Cardiac muscle cell (in vitro differentiated cells and primary cell): ENCODE measurements around the gene CRTC1. TPM values are rescaled to one million over a fixed set of nuclear protein-coding genes. Genes with fewer than 3 reads are reported as not detected.

ENCODE experiments used
- DNase-seq, 2 donors: peaks; one replicate each; pipeline versions ENCODE4 v3.0.0 to v3.0.0-alpha.2; 2010 to 2017; ENCODE audit warnings: low read depth in 1 of 2, low spot score in 1 of 2
- H3K27ac ChIP-seq: fragments of 200-600 bp; sonication (generic); 2 replicates; pipeline ENCODE4 v1.5.1; 2016
- H3K27me3 ChIP-seq: fragments of 200-600 bp; sonication (generic); 2 replicates; pipeline ENCODE4 v1.6.0; 2016; ENCODE audit warnings: control low read depth
- H3K36me3 ChIP-seq: fragments of 200-600 bp; sonication (generic); 2 replicates; pipeline ENCODE4 v1.5.1; 2016; ENCODE audit warnings: control low read depth
- H3K4me1 ChIP-seq: fragments of 200-600 bp; sonication (generic); 2 replicates; pipeline ENCODE4 v1.8.1; 2017; ENCODE audit warnings: low read depth, mild to moderate bottlenecking, mixed run types
- H3K4me3 ChIP-seq: fragments of 200-600 bp; sonication (generic); 2 replicates; pipeline ENCODE4 v1.5.1; 2016; ENCODE audit warnings: mild to moderate bottlenecking
- H3K9me3 ChIP-seq: fragments of 200-600 bp; sonication (generic); 2 replicates; pipeline ENCODE4 v1.5.1; 2017; ENCODE audit warnings: low read depth, mild to moderate bottlenecking, control low read depth
- polyA plus RNA-seq: library from polyadenylated mRNA; unstranded; fragments of >200 nt; fragmentation: Nextera tagmentation; extraction: Ambion mirVana; gene quantifications from 2 replicates; pipeline ENCODE4 v1.2.1, GENCODE V29; 2016
- total RNA-seq: library from RNA; depleted of rRNA; stranded (reverse); fragments of >200 nt; gene quantifications from 2 replicates; pipeline ENCODE4 v1.2.3, GENCODE V29; 2016
- TF ChIP-seq, protein P1 (sequence below): IDR thresholded peaks from 2 replicates; pipeline ENCODE4 v1.5.1; 2012; ENCODE audit warnings: low read depth, mild to moderate bottlenecking, low read length

CRTC1 gene
- total and polyA plus RNA-seq, 2 experiments from 2014 or later: 4.0 to 13.8 TPM

DNA sequence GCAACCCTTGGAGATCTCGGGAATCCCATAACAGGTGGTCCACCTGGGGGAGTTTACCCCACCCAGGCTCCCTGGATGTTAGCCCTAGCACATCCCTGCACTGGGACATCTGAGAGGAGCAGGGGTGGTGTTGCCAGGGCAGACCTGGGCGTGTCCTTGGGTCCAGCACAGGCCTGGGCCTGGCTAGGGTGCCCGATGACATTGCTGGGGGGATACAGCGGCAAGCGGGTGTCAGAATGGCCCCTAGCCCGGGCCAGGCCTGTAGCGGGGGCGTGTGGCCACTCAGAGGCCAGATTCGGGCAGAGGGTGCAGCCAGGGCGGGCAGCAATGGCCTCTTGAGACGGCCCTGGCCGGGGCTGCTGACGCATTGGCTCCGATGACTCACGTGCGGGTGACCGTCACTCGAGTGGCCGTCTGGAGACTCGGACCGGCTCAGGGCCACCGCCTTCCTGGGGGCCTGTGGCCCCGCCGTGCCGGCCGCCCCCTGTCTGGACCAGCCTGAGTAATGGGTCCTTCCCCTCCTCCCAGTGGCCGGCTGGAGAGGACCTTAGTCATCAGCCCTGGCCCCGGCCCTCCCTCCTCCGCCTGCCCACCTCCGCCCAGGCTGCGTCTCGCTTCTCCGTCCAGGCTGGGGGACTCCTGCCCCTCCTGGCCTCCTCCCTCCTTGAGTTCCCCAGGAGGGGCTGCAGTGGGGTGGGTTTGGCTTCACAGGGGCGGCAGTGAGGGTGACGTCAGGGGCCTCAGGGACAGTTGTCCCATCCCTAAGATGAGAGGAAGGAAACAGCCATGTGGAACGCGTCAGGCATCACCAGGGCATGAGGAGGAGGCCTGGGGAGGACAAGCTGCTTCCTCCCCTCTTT lies 23.2 kb upstream of the CRTC1 start:
- no peaks in the 10 kb centered on the region for H3K4me1 ChIP-seq

GRCh38 chr19:18660939-18661670 lies 22.4 kb upstream of the CRTC1 start:
- Histone ChIP-seq H3K27me3 (no peaks in the 10 kb centered on the region), H3K27ac (no peak overlapping the region), H3K4me3 (no peak overlapping the region), H3K9me3 (no peaks in the 10 kb centered on the region), H3K4me1 (no peaks in the 10 kb centered on the region), H3K36me3 (no peaks in the 10 kb centered on the region)
- DNase-seq: no peak
- TF ChIP-seq, protein P1, sequence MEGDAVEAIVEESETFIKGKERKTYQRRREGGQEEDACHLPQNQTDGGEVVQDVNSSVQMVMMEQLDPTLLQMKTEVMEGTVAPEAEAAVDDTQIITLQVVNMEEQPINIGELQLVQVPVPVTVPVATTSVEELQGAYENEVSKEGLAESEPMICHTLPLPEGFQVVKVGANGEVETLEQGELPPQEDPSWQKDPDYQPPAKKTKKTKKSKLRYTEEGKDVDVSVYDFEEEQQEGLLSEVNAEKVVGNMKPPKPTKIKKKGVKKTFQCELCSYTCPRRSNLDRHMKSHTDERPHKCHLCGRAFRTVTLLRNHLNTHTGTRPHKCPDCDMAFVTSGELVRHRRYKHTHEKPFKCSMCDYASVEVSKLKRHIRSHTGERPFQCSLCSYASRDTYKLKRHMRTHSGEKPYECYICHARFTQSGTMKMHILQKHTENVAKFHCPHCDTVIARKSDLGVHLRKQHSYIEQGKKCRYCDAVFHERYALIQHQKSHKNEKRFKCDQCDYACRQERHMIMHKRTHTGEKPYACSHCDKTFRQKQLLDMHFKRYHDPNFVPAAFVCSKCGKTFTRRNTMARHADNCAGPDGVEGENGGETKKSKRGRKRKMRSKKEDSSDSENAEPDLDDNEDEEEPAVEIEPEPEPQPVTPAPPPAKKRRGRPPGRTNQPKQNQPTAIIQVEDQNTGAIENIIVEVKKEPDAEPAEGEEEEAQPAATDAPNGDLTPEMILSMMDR: no peak

More for the DNA sequence above, 23.2 kb upstream of the CRTC1 start:
- Histone ChIP-seq H3K4me3 (no peak overlapping the region), H3K27ac (no peak overlapping the region), H3K9me3 (no peaks in the 10 kb centered on the region), H3K36me3 (no peaks in the 10 kb centered on the region), H3K27me3 (no peaks in the 10 kb centered on the region)
- TF ChIP-seq, protein P1: no peak
- DNase-seq: peak in 1 of 2 donors; percentile 44

GRCh38 chr19:18662972-18663732 lies 20.3 kb upstream of the CRTC1 start:
- Histone ChIP-seq H3K4me1 (no peaks in the 10 kb centered on the region), H3K27ac (no peak overlapping the region), H3K9me3 (no peaks in the 10 kb centered on the region), H3K4me3 (no peak overlapping the region), H3K36me3 (no peaks in the 10 kb centered on the region), H3K27me3 (no peaks in the 10 kb centered on the region)
- no peak for DNase-seq
- TF ChIP-seq, protein P1: no peak

DNA sequence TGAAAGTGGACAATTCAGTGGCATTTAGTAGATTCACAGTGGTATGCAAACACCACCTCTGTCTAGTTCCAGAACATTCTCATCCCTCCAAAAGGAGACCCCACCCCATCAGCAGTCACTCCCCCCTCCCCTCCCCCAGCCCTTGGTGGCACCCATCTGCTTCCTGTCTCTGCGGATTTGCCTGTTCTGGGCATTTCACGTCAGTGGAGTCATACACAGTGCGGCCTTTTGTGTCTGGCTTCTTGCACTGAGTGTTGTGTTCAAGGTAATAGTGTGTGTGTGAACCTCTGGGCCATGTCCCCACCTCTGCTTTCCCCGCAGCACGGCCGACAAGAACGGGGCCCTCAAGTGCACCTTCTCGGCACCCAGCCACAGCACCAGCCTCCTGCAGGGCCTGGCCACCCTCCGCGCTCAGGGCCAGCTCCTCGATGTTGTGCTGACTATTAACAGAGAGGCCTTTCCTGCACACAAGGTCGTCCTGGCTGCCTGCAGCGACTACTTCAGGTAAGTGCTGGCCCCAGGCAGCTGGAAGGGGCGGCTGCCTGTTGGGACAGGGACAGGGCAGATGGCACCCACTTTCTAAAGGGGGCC lies 19.4 kb upstream of the CRTC1 start:
- Histone ChIP-seq H3K4me3 (no peak overlapping the region), H3K4me1 (no peaks in the 10 kb centered on the region), H3K9me3 (no peaks in the 10 kb centered on the region), H3K36me3 (peaks cover 3% of the 10 kb centered on the region), H3K27me3 (no peaks in the 10 kb centered on the region), H3K27ac (no peak overlapping the region)
- DNase-seq: no peak
- TF ChIP-seq, protein P1: no peak

DNA sequence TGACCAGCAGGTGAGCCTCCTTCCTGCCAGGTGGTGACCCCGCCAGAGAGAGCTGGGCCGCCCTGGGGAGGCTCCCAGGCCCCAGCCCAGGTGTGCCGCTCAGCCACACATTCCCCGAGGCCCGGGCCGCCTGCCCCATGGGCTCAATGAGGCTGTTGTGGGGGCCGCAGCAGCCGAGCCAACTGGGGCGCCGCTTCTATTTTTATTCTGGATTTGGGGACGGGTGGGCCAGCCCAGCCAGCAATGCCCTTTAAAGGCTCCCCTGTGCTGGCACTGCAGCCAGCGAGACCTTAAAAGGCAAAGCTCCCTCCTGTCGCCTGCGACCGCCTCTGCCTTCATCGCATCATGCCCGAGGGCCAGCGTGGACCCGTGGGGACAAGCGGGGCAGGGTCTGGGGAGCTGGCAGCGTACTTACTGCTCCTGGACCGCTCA lies 17.7 kb upstream of the CRTC1 start:
- no peak for DNase-seq
- TF ChIP-seq, protein P1: no peak
- no peaks in the 10 kb centered on the region for H3K4me1 ChIP-seq
- peaks cover 3% of the 10 kb centered on the region for H3K36me3 ChIP-seq
- H3K27me3 ChIP-seq: no peaks in the 10 kb centered on the region
- H3K27ac ChIP-seq: no peak overlapping the region
- H3K9me3 ChIP-seq: no peaks in the 10 kb centered on the region
- H3K4me3 ChIP-seq: no peak overlapping the region
